Heart left ventricle (tissue), 13 donors: ENCODE results near the gene SFSWAP.

Experiments
- POLR2A ChIP-seq, 2 donors: fragments of 450-650 bp; IDR thresholded peaks; one replicate each; pipeline ENCODE4 v1.6.1; 2017; ENCODE audit warnings: antibody characterized with exemption in 2 of 2, mild to moderate bottlenecking in 2 of 2, moderate library complexity in 2 of 2
- TF ChIP-seq, protein P1 (sequence below), 12 donors: fragments of 200-600 bp; sonication (generic) in 4 of 12; IDR thresholded peaks; one replicate each; pipeline versions ENCODE4 v1.5.0 to v1.8.0; 2018 to 2022; ENCODE audit warnings: antibody characterized with exemption in 12 of 12, mild to moderate bottlenecking in 5 of 12
- donor health status: ischemic (EF 13 %, LVEDD 7.1; RV severe dilation, severe dysfunction).
- donor health status: DM: no; HTN: yes; CAD: no.
- donor health status: DM: no; HTN: no; CAD: no.
- donor health status: ischemic (EF 25% LVEDD 6.9; RV normal size, moderate dysfunction).
- donor health status: ischemic (EF 25% LVEDD 5.7; RV mildly dilated, moderate dysfunction).
- donor health status: ischemic (EF 35%, LVEDD 5.7; RV mildly dilated, moderate dysfunction).
- donor health status: nonischemic (EF 11% LVEDD 7.7; RV severe dilation, severe dysfunction).
- donor health status: DM: yes; HTN: yes; CAD: no.
- donor health status: PGD.
- donor health status: ischemic (EF 29% LVEDD 5.4; RV normal size, mild dysfunction).
- donor health status: nonischemic (EF 23%, LVEDD 6.1; RV moderate dilation, normal function).

DNA sequence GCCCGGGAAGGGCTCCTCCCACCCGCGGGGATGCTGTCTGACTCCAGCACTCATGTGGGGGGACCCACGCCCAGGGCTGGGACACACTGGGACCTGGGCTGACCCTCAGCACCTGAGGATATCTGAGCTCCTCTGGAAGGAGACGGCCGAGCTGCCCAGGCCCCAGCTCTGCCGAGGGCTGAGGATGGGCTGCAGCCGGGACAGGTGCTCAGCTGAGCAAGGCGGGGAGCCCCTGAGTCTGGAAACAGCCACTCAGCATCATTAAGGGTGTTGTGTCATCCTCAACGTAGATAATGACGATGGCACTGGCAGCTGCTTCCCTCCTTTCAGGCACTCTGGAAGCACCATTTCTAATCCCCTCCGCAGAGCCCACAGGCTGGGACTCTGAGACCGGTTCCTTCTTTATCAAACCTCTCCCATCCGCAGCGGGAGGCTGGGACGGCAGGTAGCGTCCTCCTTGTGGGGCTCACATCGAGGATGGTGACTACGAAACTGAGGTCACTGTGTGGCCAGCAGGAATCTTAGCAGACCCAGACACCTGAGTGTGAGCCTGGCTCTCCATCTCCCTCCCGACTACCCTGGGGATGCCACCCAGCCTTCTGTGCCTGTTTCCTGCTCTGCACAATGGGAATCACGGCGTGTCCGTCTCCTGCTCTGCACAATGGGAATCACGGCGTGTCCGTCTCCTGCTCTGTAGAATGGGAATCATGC is 26.7 kb upstream of the SFSWAP start:
- no peak for TF ChIP-seq POLR2A (IDR thresholded peaks at IDR 0.05)
- TF ChIP-seq, protein P1, sequence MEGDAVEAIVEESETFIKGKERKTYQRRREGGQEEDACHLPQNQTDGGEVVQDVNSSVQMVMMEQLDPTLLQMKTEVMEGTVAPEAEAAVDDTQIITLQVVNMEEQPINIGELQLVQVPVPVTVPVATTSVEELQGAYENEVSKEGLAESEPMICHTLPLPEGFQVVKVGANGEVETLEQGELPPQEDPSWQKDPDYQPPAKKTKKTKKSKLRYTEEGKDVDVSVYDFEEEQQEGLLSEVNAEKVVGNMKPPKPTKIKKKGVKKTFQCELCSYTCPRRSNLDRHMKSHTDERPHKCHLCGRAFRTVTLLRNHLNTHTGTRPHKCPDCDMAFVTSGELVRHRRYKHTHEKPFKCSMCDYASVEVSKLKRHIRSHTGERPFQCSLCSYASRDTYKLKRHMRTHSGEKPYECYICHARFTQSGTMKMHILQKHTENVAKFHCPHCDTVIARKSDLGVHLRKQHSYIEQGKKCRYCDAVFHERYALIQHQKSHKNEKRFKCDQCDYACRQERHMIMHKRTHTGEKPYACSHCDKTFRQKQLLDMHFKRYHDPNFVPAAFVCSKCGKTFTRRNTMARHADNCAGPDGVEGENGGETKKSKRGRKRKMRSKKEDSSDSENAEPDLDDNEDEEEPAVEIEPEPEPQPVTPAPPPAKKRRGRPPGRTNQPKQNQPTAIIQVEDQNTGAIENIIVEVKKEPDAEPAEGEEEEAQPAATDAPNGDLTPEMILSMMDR (IDR thresholded peaks at IDR 0.05), result no peak
